DMS114 treated with DMSO at 0.1 percent for 48 hours (cell line): ENCODE results near the gene QRSL1.
A peak's percentile ranks its signal among the peaks of the same experiment; 100 is the strongest.
"Not testable (repeated sequence)": the region's sequence is repeated elsewhere in the genome, so short reads cannot be mapped to it uniquely, and the experiment has no call there.

ENCODE experiments used
- DNase-seq: peaks from one replicate; lab custom pipeline; 2025; ENCODE audit not compliant: unreplicated experiment; lab: John Stamatoyannopoulos, UW

Gene QRSL1

DNA sequence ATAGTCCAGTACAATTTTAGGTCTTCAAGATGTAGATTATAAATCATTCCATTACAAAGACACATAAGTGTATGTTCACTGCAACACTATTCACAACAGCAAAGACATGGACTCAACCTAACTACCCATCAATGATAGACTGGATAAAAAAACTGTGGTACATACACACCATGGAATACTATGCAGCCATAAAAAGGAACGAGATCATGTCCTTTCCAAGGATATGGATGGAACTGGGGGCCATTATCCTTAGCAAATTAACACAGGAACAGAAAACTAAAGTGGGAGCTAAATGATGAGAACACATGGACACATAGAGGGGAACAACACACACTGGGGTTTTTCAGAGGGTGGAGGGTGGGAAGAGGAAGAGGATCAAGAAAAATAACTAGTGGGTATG is 6.3 kb upstream of the QRSL1 start:
- no peak for DNase-seq

GRCh38 chr6:106626485-106626884 is 2.9 kb upstream of the QRSL1 start:
- no peak for DNase-seq

DNA sequence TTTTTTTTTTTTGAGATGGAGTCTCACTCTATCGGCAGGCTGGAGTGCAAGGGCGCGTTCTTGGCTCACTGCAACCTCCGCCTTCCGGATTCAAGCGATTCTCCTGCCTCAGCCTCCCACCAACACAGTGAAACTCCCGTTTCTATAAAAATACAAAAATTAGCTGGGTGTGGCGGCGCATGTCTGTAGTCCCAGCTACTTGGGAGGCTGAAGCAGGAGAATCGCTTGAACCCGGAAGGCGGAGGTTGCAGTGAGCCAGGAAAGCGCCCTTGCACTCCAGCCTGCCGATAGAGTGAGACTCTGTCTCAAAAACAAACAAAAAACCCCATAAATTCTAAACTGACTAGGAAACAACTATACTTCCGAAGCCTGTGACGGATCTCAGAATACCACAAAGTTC is 1.6 kb upstream of the QRSL1 start:
- DNase-seq = not testable (repeated sequence)

GRCh38 chr6:106628658-106629102 is 698 bp upstream of the QRSL1 start:
- peak; percentile 27 for DNase-seq

GRCh38 chr6:106629859-106630163 is 433 bp downstream of the QRSL1 start:
- no peak for DNase-seq

- DNase-seq = no peak
These were observed 988 bp downstream of the QRSL1 start for GRCh38 chr6:106630366-106630765.

DNA sequence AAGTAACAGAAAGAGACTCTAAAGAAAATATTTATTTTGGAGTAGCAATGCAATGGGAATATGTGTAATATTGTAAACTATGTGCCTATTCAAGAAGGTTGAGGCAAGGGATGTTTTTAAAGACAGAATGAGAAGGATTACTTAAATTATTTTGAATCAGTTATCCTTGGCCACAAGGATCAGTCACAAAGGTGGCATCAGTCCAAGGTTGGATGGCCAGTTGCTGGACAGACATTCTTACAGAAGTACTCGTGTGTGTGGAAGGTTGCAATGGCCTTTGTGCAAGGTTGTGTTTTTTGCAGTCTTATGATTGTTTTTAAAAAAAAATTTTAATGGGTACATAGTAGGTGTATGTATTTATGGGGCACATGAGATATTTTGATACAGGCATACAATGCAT is 2.0 kb downstream of the QRSL1 start:
- DNase-seq = no peak

- no peak for DNase-seq
These were observed 5.2 kb downstream of the QRSL1 start for GRCh38 chr6:106634565-106634964.

GRCh38 chr6:106637051-106637716 is 7.8 kb downstream of the QRSL1 start:
- no peak for DNase-seq

- no peak for DNase-seq
These were observed 8.5 kb downstream of the QRSL1 start for GRCh38 chr6:106637717-106638341.

DNA sequence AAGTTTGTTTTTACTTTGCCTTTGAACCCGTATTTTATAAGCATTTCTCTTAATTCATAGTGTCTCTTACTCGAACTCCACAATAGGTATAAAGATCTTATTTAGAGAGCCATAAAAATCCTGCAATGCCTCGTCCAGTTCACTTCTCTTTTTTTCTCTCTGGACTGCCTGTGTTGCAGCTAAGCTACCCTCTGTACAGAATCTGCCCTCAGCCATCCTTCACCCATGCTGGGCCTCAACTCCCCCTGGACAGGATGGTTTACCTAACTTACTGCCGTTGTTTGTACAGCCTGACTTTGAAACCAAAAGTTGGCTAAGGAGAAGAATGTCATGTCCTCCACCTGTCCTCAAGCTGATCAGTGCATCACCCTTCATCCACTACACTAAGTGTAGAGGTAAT is 10.4 kb downstream of the QRSL1 start:
- no peak for DNase-seq

- no peak for DNase-seq
These were observed 13.1 kb downstream of the QRSL1 start for GRCh38 chr6:106642476-106642875.

- DNase-seq = no peak
These were observed 13.7 kb downstream of the QRSL1 start for GRCh38 chr6:106643061-106643460.

DNA sequence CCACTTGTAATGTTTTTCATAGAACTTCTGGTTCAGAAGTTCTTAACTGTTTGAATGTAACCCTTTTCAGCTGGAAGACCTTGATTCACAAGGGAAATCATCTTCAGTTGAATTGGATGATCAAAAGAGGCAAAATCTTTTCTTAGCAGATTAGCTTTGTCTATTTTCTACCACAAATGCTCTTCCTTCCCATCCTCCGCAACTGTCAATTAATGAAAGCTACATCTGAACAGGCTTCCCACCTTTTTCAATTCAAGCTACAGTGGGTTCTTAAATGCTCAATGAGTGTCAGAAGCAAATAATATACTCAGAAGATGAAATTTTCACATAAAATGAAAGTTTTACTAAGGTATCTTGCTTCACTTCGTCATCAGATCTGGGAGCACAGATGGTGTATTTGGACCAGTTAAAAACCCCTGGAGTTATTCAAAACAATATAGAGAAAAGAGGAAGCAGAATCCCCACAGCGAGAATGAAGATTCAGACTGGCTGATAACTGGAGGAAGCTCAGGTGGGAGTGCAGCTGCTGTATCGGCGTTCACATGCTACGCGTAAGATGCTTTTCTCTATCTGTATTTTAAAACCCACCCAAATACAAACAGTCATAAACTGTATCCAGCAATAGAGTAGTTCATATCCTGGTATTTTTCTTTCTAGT is 19.4 kb downstream of the QRSL1 start:
- no peak for DNase-seq

GRCh38 chr6:106658469-106658868 is 29.1 kb downstream of the QRSL1 start:
- DNase-seq = no peak

DNA sequence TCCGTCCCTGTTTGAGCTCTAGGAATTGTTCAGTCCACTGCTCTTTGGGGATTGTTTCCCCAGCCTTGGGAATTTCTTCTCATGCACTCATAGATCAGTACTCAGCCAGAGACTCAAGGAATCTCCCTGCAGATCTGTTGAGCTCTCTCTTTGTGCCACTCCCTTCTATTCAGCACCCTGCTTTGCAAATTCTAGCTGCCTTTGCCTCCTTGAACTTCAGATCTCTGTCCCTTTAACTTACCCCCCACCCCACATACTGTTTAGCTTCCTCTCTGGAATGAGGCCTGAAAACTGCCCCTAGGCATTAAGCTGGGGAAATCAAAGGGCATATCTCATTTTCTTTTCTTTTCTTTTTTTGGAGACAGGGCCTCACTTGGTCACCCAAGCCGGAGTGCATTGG is 30.5 kb downstream of the QRSL1 start:
- DNase-seq = no peak

DNA sequence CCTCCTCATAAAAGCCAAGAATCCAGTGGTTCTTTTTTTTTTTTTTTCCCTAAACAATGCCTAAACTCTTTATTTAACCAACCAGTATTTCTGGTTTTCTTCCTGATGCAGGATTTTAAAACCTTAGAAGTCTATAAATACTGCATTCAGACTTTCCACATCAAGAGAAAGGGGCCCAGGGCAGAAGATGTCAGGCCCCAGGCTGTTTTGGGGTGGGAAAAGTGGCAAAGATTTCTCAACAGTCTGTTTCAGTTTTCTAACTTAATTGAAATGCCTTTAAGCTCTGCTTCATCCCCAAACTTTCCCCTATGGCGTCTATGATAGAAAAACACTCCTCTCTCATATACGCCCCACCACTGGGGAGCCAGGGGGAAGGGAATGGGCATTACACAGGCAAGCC is 33.1 kb downstream of the QRSL1 start:
- DNase-seq = no peak

DNA sequence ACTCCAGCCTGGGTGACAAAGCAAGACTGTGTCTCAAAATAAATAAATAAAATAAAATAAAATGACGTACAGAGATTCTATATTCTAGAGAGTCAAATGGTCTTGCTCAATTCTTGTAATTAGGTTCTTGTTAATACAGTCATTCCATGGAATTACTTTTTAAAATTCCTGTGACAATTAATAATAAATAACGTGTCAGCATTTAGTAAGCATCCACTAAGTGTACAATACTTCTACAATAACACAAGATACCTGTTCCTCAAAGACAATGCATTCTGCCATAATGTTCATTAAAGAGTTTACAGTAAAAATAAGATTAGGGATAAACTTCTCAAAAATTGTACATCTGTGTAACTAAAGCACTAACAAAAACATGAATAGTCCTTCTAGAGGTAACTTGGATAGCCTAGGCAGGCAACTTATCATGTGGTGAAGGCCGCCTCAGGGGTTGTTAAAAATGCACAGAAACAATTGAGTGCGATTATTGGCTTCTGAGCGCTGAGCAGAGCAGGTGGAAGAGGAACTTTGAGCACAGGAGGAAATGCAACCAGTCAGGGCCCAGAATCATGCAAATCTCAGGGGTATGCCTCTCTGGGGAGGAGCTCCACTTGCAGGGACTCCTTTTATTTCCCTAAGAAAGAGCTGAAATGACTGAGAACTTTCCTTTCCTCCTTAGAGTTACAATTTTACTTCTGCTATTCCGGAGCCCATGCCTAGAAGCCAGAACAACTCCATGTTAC is 37.1 kb downstream of the QRSL1 start:
- no peak for DNase-seq

GRCh38 chr6:106667022-106667402 is 37.6 kb downstream of the QRSL1 start:
- no peak for DNase-seq

DNA sequence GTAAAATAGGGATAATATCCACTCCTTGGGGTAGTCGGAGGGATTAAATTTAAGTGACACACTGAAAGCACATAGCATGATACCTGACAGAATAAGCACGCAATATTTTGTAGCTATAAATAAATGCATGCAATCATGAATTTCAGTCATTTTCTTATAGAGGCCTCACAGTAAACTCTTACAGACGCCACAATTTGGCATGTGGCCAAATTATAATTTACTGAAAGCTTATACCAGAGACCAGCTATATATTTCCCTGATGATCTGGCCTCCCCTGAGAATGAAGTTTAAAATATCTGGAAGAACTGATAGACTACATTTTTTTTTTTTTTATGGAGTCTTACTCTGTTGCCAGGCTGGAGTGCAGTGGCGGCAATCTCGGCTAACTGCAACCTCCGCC is 40.9 kb downstream of the QRSL1 start:
- DNase-seq = no peak

GRCh38 chr6:106671651-106672050 is 42.3 kb downstream of the QRSL1 start:
- DNase-seq = no peak
